Heart left ventricle (tissue), 13 donors: ENCODE data around the gene GUCA1C.

Source experiments
- CTCF ChIP-seq, 12 donors: fragments of 200-600 bp; sonication (generic) in 4 of 12; IDR thresholded peaks; one replicate each; pipeline versions ENCODE4 v1.5.0 to v1.8.0; 2018 to 2022; ENCODE audit warnings: antibody characterized with exemption in 12 of 12, mild to moderate bottlenecking in 5 of 12
- POLR2A ChIP-seq, 2 donors: fragments of 450-650 bp; IDR thresholded peaks; one replicate each; pipeline ENCODE4 v1.6.1; 2017; ENCODE audit warnings: antibody characterized with exemption in 2 of 2, mild to moderate bottlenecking in 2 of 2, moderate library complexity in 2 of 2
- donor health status: ischemic (EF 13 %, LVEDD 7.1; RV severe dilation, severe dysfunction).
- donor health status: DM: no; HTN: yes; CAD: no.
- donor health status: DM: no; HTN: no; CAD: no.
- donor health status: ischemic (EF 25% LVEDD 6.9; RV normal size, moderate dysfunction).
- donor health status: ischemic (EF 25% LVEDD 5.7; RV mildly dilated, moderate dysfunction).
- donor health status: ischemic (EF 35%, LVEDD 5.7; RV mildly dilated, moderate dysfunction).
- donor health status: nonischemic (EF 11% LVEDD 7.7; RV severe dilation, severe dysfunction).
- donor health status: DM: yes; HTN: yes; CAD: no.
- donor health status: PGD.
- donor health status: ischemic (EF 29% LVEDD 5.4; RV normal size, mild dysfunction).
- donor health status: nonischemic (EF 23%, LVEDD 6.1; RV moderate dilation, normal function).

DNA sequence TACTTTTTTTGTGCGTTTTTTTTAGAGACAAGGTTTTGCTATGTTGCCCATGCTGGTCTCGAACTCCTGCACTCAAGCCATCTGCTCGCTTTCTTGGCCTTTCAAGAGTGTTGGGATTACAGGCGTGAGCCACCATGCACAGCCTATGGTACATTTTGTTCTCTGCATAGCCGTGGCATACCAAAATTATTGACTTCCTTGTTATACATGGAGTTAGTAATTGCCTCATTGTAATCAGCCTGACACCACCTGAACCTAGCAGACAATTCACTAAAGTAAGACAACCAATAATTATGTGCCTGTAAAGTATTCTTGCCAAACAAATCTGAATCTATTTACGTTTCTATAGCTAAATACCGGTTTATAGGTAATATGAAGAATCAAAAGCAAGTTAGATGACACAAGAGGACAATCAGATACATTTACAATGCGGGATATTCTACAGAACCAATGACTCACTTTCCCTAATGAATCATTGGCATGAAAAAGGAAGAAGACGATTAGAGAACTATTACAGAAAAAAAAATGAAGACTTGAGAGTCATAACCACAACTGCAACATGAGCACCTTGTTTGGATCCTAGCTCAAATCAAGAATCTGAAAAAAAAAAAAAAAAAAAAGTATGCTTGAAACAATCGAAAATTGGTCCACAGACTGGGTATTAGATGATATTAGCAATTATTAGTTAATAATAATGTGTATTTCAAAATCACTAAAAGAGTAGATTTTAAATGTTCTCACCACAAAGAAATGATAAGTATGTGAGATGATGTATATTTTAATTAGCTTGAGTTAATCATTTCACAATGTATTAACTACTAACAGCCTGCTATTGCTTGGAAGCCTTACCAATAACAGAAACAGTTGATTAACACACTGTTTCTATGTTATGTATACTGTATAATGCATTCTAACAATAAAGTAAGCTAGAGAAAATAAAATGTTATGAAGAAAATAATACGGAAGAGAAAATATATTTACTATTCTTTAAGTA is 7.1 kb downstream of the GUCA1C start:
- TF ChIP-seq CTCF (IDR thresholded peaks at IDR 0.05) (no peak), POLR2A (IDR thresholded peaks at IDR 0.05) (no peak)
